Esophagus (tissue), 2 donors: ENCODE measurements around the gene SDR39U1. TPM values are rescaled to one million over a fixed set of nuclear protein-coding genes. Genes with fewer than 3 reads are reported as not detected.

Source experiments
- H3K27ac ChIP-seq, 2 donors: one replicate each; pipeline ENCODE4 v1.5.1; 2013; ENCODE audit warnings: low read depth in 2 of 2, mild to moderate bottlenecking in 2 of 2, inconsistent platforms in 1 of 2, low read length in 1 of 2, moderate library complexity in 1 of 2
- H3K27me3 ChIP-seq, 2 donors: one replicate each; pipeline ENCODE4 v1.6.1; 2013; ENCODE audit warnings: low read length in 2 of 2, control low read depth in 1 of 2, mild to moderate bottlenecking in 1 of 2; ENCODE audit not compliant: insufficient read depth in 2 of 2, control insufficient read depth in 1 of 2
- H3K36me3 ChIP-seq, 2 donors: one replicate each; pipeline ENCODE4 v1.6.1; 2013; ENCODE audit warnings: low read length in 1 of 2; ENCODE audit not compliant: control insufficient read depth in 2 of 2, insufficient read depth in 2 of 2
- H3K4me1 ChIP-seq, 2 donors: one replicate each; pipeline ENCODE4 v1.6.1; 2013; ENCODE audit warnings: low read length in 1 of 2; ENCODE audit not compliant: control insufficient read depth in 2 of 2, insufficient read depth in 2 of 2
- H3K4me3 ChIP-seq, 2 donors: one replicate each; pipeline ENCODE4 v1.5.1; 2013; ENCODE audit warnings: low read length in 2 of 2, mild to moderate bottlenecking in 2 of 2, low read depth in 1 of 2, moderate library complexity in 1 of 2
- H3K9me3 ChIP-seq, 2 donors: one replicate each; pipeline ENCODE4 v1.6.1; 2013; ENCODE audit warnings: mild to moderate bottlenecking in 2 of 2, low read depth in 1 of 2, low read length in 1 of 2, moderate library complexity in 1 of 2; ENCODE audit not compliant: control insufficient read depth in 2 of 2, insufficient read depth in 1 of 2
- WGBS, 2 donors: extraction: QIAGEN DNeasy Blood & Tissue Kit; methylation state at CpG; one replicate each; pipeline ENCODE4 v1.1.7; 2013; 5-methylcytosine and 5-hydroxymethylcytosine counted together
- polyA plus RNA-seq, 2 donors: library from polyadenylated mRNA; stranded (reverse); fragments of 200-250 nt; gene quantifications; one replicate each; pipeline ENCODE4 v1.2.3, GENCODE V29; 2013
- donor health status: healthy with polysubstance abuse.
- donor health status: Bipolar disorder and iron deficiency.

SDR39U1 gene
- polyA plus RNA-seq, 2 donors: 38.1 to 39.8 TPM

DNA sequence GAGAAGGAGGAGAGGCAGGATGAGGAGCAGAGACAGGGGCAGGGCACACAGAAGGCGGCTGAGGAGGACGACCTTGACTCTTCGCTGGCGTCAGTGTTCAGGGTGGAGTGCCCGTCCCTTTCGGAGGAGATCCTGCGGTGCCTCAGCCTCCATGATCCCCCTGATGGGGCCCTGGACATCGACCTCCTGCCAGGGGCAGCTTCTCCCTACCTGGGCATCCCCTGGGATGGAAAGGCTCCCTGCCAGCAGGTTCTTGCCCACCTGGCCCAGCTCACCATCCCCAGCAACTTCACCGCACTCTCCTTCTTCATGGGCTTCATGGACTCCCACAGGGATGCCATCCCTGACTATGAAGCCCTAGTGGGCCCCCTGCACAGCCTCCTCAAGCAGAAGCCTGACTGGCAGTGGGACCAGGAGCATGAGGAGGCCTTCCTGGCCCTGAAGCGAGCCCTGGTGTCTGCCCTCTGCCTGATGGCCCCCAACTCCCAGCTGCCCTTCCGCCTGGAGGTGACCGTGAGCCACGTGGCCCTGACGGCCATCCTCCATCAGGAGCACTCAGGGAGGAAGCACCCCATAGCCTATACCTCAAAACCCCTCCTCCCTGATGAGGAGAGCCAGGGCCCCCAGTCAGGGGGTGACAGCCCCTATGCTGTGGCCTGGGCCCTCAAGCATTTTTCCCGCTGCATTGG lies 27.7 kb downstream of the SDR39U1 start:
- Histone ChIP-seq H3K9me3 (no peaks in the 10 kb centered on the region), H3K36me3 (peaks cover 0 to 30% of the 10 kb centered on the region in 2 donors), H3K27me3 (no peaks in the 10 kb centered on the region), H3K27ac (no peak overlapping the region), H3K4me1 (peaks cover 2 to 6% of the 10 kb centered on the region in 2 donors), H3K4me3 (no peak overlapping the region)
- WGBS, 2 donors: 89 to 94% methylated on average over 14 to 15 of the region's 15 CpGs

DNA sequence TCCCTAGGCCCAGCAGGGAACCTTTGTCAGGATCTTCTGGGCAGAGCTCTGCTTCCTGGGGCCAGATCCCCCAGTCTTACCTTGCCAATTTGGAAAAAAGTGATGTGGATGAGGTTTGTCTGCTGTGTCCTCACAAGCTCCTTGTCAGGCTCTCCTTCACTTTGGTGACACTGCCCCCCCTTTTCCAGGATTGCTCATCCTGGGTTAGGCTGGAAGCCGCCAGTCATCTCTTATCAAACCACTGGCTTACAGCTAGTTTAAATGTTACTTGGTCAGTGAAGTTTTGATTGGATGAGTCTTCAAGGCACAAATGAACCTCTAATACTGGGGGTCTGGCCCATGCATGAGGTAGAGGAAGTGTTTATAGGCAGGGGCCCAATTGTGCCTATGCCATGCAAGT lies 28.5 kb downstream of the SDR39U1 start:
- Histone ChIP-seq H3K27me3 (no peaks in the 10 kb centered on the region), H3K4me1 (peaks cover 2 to 6% of the 10 kb centered on the region in 2 donors), H3K27ac (no peak overlapping the region), H3K9me3 (no peaks in the 10 kb centered on the region), H3K36me3 (peaks cover 0 to 30% of the 10 kb centered on the region in 2 donors), H3K4me3 (no peak overlapping the region)
- 96 to 100% methylated on average over 1 of the region's 1 CpG for WGBS, 2 donors

DNA sequence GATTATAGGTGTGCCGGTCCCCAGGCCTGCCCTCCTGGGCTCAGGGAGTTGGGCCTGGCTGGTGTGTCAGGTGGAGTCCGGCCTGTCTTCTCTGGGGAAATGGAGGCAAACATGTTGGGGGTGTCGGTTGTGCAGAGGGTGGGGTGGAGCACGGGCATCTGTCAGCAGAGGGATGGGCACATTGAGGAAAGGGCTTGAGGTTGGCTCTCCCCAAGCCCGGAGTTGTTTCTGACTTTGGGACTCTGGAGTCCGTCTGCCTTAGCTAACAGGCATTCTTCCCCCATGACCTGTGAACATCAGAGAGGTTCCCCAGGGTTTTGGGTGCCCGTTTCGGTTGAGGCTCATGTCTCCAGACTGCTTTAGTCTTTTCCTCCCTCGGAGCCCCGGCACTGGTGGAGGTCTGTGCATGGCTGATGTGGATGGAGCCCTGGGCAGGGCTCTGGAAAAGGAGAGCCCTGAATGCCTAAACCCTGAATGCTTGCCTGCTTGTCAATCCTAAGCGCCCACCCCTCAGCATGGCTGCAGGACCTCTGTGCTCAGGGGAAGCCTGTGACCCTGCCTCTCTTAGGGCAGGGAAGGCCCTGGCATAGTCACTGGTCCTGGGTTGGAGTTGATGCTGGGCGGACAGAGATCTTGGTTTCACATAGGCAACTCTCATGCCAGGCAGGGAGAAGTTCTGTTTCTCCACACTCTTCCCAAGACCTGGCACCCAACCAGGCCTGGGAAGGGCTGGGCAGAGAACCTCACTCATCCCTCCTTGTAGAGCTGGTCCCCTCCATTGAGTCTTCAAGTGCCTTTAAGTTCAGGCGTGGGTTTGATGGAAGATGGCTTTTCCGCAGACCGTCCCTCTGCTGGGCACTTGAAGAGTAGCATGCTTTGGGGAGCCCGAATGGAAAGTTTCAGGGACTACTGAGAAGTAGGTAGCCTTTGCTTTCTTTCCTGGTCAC lies 30.9 kb downstream of the SDR39U1 start:
- H3K36me3 ChIP-seq: peaks cover 4 to 42% of the 10 kb centered on the region in 2 donors
- H3K9me3 ChIP-seq: no peaks in the 10 kb centered on the region
- no peak overlapping the region for H3K27ac ChIP-seq
- no peaks in the 10 kb centered on the region for H3K4me1 ChIP-seq
- WGBS, 2 donors: 67 to 71% methylated on average over 16 of the region's 16 CpGs
- no peak overlapping the region for H3K4me3 ChIP-seq
- H3K27me3 ChIP-seq: no peaks in the 10 kb centered on the region

DNA sequence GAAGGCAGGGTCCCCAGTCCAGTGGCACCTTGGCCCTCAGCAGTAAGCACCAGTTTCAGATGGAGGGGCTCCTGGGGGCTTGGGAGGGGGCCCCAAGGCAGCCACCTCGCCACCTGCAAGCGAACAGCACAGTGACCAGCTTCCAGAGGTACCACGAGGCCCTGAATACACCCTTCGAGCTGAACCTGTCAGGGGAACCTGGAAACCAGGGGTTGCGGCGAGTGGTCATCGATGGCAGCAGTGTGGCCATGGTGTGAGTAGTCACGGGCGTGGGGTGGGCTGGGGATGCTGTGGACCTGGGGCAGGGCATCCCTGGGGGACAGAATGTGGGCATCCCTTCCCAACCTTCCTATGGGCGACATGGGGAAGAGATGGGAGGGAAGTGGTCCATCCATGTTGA lies 32.6 kb downstream of the SDR39U1 start:
- no peaks in the 10 kb centered on the region for H3K4me1 ChIP-seq

DNA sequence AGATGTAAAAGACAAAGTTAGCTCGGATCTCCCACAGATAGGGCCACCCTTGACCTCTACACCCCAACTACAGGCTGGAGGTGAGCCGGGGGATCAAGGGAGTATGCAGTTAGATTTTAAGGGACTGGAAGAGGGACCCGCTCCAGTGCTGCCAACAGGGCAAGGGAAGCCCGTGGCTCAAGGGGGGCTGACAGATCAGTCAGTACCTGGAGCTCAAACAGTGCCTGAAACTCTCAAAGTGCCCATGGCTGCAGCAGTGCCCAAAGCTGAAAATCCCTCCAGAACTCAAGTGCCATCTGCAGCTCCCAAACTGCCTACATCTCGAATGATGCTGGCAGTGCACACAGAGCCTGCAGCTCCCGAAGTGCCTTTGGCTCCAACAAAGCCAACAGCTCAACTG lies 33.4 kb downstream of the SDR39U1 start:
- Histone ChIP-seq H3K27ac (no peak overlapping the region), H3K27me3 (no peaks in the 10 kb centered on the region), H3K4me1 (no peaks in the 10 kb centered on the region), H3K36me3 (peaks cover 4 to 25% of the 10 kb centered on the region in 2 donors), H3K9me3 (no peaks in the 10 kb centered on the region), H3K4me3 (no peak overlapping the region)
- 74 to 85% methylated on average over 6 of the region's 6 CpGs for WGBS, 2 donors

More for the DNA sequence above, 32.6 kb downstream of the SDR39U1 start:
- Histone ChIP-seq H3K9me3 (no peaks in the 10 kb centered on the region), H3K27me3 (no peaks in the 10 kb centered on the region), H3K4me3 (no peak overlapping the region), H3K27ac (no peak overlapping the region), H3K36me3 (peaks cover 4 to 31% of the 10 kb centered on the region in 2 donors)
- 91 to 92% methylated on average over 10 of the region's 10 CpGs for WGBS, 2 donors

DNA sequence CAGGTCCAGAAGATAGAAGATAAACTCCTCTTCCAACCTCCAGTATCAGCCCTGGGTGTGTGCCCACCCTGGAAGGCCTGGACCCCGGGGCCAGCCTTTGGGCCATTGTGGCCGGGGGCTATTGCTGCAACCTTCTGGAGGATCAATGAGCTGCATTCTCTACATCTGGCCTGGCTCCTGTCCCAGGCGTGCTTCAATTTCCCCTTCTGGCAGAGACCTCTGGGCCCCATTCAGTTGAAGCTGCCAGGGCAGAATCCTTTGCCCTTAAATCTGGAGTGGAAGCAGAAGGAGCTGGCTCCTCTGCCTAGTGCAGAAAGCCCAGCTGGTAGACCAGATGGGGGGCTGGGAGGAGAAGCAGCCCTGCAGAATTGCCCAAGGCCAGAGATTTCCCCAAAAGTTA lies 33.8 kb downstream of the SDR39U1 start:
- Histone ChIP-seq H3K4me3 (no peak overlapping the region), H3K9me3 (no peaks in the 10 kb centered on the region), H3K27me3 (no peaks in the 10 kb centered on the region), H3K27ac (no peak overlapping the region), H3K36me3 (peaks cover 4 to 25% of the 10 kb centered on the region in 2 donors), H3K4me1 (no peaks in the 10 kb centered on the region)
- 54 to 67% methylated on average over 3 of the region's 3 CpGs for WGBS, 2 donors

DNA sequence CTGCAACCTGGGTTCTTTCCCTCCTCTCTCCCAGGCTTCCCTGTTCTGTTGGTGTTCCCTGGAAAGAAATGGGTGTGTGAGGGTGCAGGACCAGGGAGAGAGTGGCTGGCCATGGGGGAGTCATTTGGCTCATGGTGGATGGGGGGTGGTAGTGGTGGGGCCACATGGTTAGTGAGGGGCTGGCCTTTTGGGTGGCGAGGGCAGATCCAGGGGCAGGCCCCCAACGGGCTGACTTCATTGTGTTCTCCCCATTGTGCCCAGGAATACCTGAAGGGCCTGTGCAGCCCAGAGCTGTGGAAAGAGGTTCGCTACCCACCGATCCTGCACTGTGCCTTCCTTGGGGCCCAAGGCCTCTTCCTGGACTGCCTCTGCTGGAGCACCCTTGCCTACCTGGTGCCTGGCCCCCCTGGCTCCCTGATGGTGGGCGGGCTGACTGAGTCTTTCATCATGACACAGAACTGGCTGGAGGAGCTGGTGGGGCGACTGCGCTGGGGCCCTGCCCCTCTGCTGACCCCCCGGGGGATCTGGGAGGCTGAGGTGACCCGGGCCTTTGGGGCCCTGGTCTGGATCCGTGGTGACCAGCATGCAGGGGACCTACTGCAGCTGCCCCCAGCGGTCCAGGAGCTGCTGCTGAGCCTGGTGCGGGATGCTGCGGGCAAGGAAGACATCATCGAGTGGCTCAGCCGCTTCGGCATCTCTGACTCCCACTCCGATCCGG lies 34.8 kb downstream of the SDR39U1 start:
- WGBS, 2 donors: 91% methylated on average over 18 of the region's 18 CpGs
- H3K27ac ChIP-seq: no peak overlapping the region
- H3K36me3 ChIP-seq: peaks cover 4 to 21% of the 10 kb centered on the region in 2 donors

DNA sequence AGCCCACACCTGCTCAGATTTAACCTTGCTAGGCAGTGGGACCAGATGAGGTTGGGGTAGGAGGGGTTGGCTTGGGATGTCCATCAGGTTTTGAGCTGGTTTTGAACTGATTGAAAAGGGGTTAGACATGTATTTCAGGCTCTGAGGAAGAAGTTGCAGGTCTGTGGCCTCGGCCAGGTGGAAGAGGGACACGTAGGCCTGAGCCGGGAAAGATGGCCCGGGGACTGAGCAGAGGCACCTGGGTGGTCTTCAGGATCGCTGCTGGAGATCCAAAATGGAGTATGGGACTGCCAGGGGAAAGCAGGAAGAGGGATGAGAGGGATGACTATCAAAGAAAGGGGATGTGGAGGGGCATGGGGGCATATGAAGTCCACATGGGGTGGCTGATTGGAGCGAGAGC lies 36.2 kb downstream of the SDR39U1 start:
- no peak overlapping the region for H3K27ac ChIP-seq
- no peak overlapping the region for H3K4me3 ChIP-seq
- 91% methylated on average over 6 of the region's 6 CpGs for WGBS, 2 donors
- H3K4me1 ChIP-seq: peaks cover 0 to 2% of the 10 kb centered on the region in 2 donors
- H3K9me3 ChIP-seq: no peaks in the 10 kb centered on the region
- H3K27me3 ChIP-seq: no peaks in the 10 kb centered on the region
- H3K36me3 ChIP-seq: peaks cover 4 to 19% of the 10 kb centered on the region in 2 donors

More for the DNA sequence above, 34.8 kb downstream of the SDR39U1 start:
- no peak overlapping the region for H3K4me3 ChIP-seq
- no peaks in the 10 kb centered on the region for H3K4me1 ChIP-seq
- no peaks in the 10 kb centered on the region for H3K9me3 ChIP-seq
- H3K27me3 ChIP-seq: no peaks in the 10 kb centered on the region

DNA sequence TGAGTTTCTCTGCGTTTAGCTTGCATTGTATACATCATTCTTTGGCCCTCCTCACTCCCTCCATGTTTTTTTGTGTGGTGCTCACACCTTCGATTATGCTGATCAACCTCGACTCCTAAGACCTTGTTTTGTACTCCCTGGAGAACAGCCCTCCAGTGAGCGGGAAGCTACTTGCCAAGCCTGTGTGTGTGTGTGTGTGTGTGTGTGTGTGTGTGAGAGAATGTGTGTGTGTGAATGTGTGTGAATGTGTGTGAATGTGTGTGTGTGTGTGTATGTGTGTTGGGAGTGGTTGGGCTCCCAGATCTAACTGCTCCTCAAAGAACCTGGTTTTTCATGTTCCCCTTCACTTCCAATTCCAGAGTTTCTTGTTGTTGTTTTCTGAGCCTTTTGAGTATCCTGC lies 37.8 kb downstream of the SDR39U1 start:
- peaks cover 4 to 13% of the 10 kb centered on the region in 2 donors for H3K36me3 ChIP-seq
- no peak overlapping the region for H3K4me3 ChIP-seq
- H3K9me3 ChIP-seq: no peaks in the 10 kb centered on the region
- no peaks in the 10 kb centered on the region for H3K27me3 ChIP-seq
- H3K4me1 ChIP-seq: peaks cover 4 to 7% of the 10 kb centered on the region in 2 donors
- WGBS, 2 donors: 65 to 71% methylated on average over 4 of the region's 4 CpGs
- no peak overlapping the region for H3K27ac ChIP-seq
